PC-9 (cell line): ENCODE measurements around the gene GRM1. TPM values are rescaled to one million over a fixed set of nuclear protein-coding genes. Genes with fewer than 3 reads are reported as not detected.

Experiments
- BruUV-seq: library from RNA; stranded (reverse); fragments of 400-500 nt; replicated peaks from 2 replicates; lab custom pipeline; 2021; lab: Mats Ljungman, UMichigan
- CTCF ChIA-PET: fragments of 300-600 bp; sonication (Branson Sonifier 250); formaldehyde crosslinking; loops from one replicate; lab custom pipeline; 2022; ENCODE audit warnings: antibody characterized with exemption; lab: Charles Lee
- POLR2A ChIA-PET: fragments of 300-600 bp; sonication (Branson Sonifier 250); formaldehyde crosslinking; loops from one replicate; lab custom pipeline; 2022; ENCODE audit warnings: antibody characterized with exemption; ENCODE audit not compliant: unreplicated experiment; lab: Charles Lee
- DNase-seq, 2 experiments: peaks; one replicate each; pipeline versions ENCODE4 v3.0.0 to v3.0.0-alpha.2; 2015 to 2022; ENCODE audit warnings: mixed read lengths in 1 of 2
- H2AFZ ChIP-seq: fragments of 200-600 bp; sonication (generic); 2 replicates; pipeline ENCODE4 v1.8.1; 2017; ENCODE audit warnings: antibody characterized with exemption
- H3F3A ChIP-seq: fragments of 200-600 bp; sonication (generic); 2 replicates; pipeline ENCODE4 v1.8.1; 2017; ENCODE audit warnings: antibody characterized with exemption, mild to moderate bottlenecking, low read depth; ENCODE audit not compliant: insufficient read depth
- H3K27ac ChIP-seq: fragments of 200-600 bp; sonication (generic); 2 replicates; pipeline ENCODE4 v1.6.1; 2016; ENCODE audit warnings: mixed run types
- H3K27me3 ChIP-seq: fragments of 200-600 bp; sonication (generic); 2 replicates; pipeline ENCODE4 v1.6.1; 2016; ENCODE audit warnings: low read depth, mixed run types; ENCODE audit not compliant: insufficient read depth
- H3K36me3 ChIP-seq: fragments of 200-600 bp; sonication (generic); 2 replicates; pipeline ENCODE4 v1.6.1; 2016; ENCODE audit warnings: low read depth, mixed run types
- H3K4me1 ChIP-seq: fragments of 200-600 bp; sonication (generic); replicated peaks from 2 replicates; pipeline ENCODE4 v1.6.1; 2016; ENCODE audit warnings: mixed run types; ENCODE audit not compliant: insufficient read depth
- H3K4me2 ChIP-seq: fragments of 200-600 bp; sonication (generic); 2 replicates; pipeline ENCODE4 v1.6.1; 2017; ENCODE audit warnings: mixed run types
- H3K4me3 ChIP-seq: fragments of 200-600 bp; sonication (generic); 2 replicates; pipeline ENCODE4 v1.6.1; 2016; ENCODE audit warnings: mixed run types
- H3K79me2 ChIP-seq: fragments of 200-600 bp; sonication (generic); 2 replicates; pipeline ENCODE4 v1.6.1; 2017; ENCODE audit warnings: low read depth, mixed run types
- H3K9me2 ChIP-seq: fragments of 200-600 bp; sonication (generic); 2 replicates; pipeline ENCODE4 v1.8.1; 2017; ENCODE audit warnings: mild to moderate bottlenecking; ENCODE audit not compliant: insufficient read depth
- H3K9me3 ChIP-seq: fragments of 200-600 bp; sonication (generic); 2 replicates; pipeline ENCODE4 v1.8.1; 2016; ENCODE audit warnings: low read depth; ENCODE audit not compliant: insufficient read depth
- H4K20me1 ChIP-seq: fragments of 200-600 bp; sonication (generic); 2 replicates; pipeline ENCODE4 v1.8.1; 2017; ENCODE audit not compliant: insufficient read depth
- EZH2 ChIP-seq: fragments of 200-600 bp; sonication (generic); IDR thresholded peaks from 2 replicates; pipeline ENCODE4 v1.8.0; 2017; ENCODE audit warnings: antibody characterized with exemption, low read depth
- intact Hi-C: fragments of 100-400 bp; cut with micrococcal nuclease; formaldehyde crosslinking; loops from one replicate; pipeline ENCODE4 v1.10.0; 2022; ENCODE audit not compliant: unreplicated experiment
- total RNA-seq: library from RNA; stranded (reverse); gene quantifications from 2 replicates; pipeline ENCODE4 v1.2.3, GENCODE V29; 2021
- TF ChIP-seq, protein P1 (sequence below): fragments of 200-600 bp; sonication (generic); conservative IDR thresholded peaks from 2 replicates; pipeline ENCODE4 v1.6.1; 2017; ENCODE audit warnings: mixed run types, antibody characterized with exemption, mild to moderate bottlenecking, moderate library complexity

GRM1 gene
- total RNA-seq, 1 experiment from 2014 or later, result 0.26 TPM

DNA sequence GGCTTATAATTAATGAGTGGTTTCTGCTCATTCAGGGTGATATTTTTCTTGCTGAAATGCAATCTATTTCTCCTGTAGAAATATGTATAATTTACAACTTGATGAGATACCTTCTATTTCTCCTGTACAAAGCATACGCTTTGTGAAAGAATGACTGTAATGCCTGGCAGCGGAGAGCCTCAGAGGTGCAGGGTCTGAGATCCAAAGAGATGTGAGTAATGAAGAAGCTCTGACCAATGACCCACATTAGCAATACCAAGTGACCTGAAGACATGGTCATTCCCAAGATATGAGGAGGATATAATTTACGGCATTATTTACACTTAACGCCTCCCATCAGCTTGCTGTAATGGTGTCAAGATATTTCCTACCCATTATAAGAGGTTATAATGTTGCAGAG lies 416.4 kb downstream of the GRM1 start:
- no peak for DNase-seq
- POLR2A ChIA-PET, result no interaction called here
- Histone ChIP-seq H2AFZ (no peak overlapping the region), H3K4me3 (no peak overlapping the region), H3F3A (no peaks in the 10 kb centered on the region), H3K27ac (no peak overlapping the region), H3K4me2 (no peak overlapping the region), H4K20me1 (no peaks in the 10 kb centered on the region), H3K27me3 (no peaks in the 10 kb centered on the region; the same call in 1 of the 2 replicates), H3K9me3 (no peaks in the 10 kb centered on the region), H3K36me3 (no peaks in the 10 kb centered on the region), H3K79me2 (no peaks in the 10 kb centered on the region), H3K4me1 (no peaks in the 10 kb centered on the region), H3K9me2 (no peaks in the 10 kb centered on the region; the same call in 1 of the 2 replicates)
- CTCF ChIA-PET, result no interaction called here
- intact Hi-C loops, result no loop called here
- no TSS peak for BruUV-seq
- TF ChIP-seq, protein P1, sequence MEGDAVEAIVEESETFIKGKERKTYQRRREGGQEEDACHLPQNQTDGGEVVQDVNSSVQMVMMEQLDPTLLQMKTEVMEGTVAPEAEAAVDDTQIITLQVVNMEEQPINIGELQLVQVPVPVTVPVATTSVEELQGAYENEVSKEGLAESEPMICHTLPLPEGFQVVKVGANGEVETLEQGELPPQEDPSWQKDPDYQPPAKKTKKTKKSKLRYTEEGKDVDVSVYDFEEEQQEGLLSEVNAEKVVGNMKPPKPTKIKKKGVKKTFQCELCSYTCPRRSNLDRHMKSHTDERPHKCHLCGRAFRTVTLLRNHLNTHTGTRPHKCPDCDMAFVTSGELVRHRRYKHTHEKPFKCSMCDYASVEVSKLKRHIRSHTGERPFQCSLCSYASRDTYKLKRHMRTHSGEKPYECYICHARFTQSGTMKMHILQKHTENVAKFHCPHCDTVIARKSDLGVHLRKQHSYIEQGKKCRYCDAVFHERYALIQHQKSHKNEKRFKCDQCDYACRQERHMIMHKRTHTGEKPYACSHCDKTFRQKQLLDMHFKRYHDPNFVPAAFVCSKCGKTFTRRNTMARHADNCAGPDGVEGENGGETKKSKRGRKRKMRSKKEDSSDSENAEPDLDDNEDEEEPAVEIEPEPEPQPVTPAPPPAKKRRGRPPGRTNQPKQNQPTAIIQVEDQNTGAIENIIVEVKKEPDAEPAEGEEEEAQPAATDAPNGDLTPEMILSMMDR, result no peak
- no peak for TF ChIP-seq EZH2

GRCh38 chr6:146456886-146457285 lies 428.0 kb downstream of the GRM1 start:
- no peaks in the 10 kb centered on the region; the same call in none of the 2 replicates for H3K27me3 ChIP-seq
- no TSS peak for BruUV-seq
- TF ChIP-seq, protein P1, result no peak
- TF ChIP-seq EZH2, result no peak
- H3K4me1 ChIP-seq, result no peaks in the 10 kb centered on the region
- no peaks in the 10 kb centered on the region for H3F3A ChIP-seq
- no peaks in the 10 kb centered on the region for H3K79me2 ChIP-seq
- no peaks in the 10 kb centered on the region for H3K9me3 ChIP-seq
- CTCF ChIA-PET, result no interaction called here
- POLR2A ChIA-PET, result no interaction called here
- no peak overlapping the region for H3K4me2 ChIP-seq
- no peak overlapping the region for H2AFZ ChIP-seq
- DNase-seq, result no peak
- no peak overlapping the region for H3K4me3 ChIP-seq
- H3K9me2 ChIP-seq, result no peaks in the 10 kb centered on the region
- no peak overlapping the region for H3K27ac ChIP-seq
- no peaks in the 10 kb centered on the region for H3K36me3 ChIP-seq
- H4K20me1 ChIP-seq, result no peaks in the 10 kb centered on the region
- intact Hi-C loops, result no loop called here

- no peak overlapping the region for H3K4me3 ChIP-seq
- ChIA-PET CTCF (no interaction called here), POLR2A (no interaction called here)
- intact Hi-C loops, result no loop called here
- no peak overlapping the region for H3K4me2 ChIP-seq
- H3K9me3 ChIP-seq, result no peaks in the 10 kb centered on the region
- no peak for DNase-seq
- no peak overlapping the region for H2AFZ ChIP-seq
- H4K20me1 ChIP-seq, result no peaks in the 10 kb centered on the region
- no peaks in the 10 kb centered on the region for H3K9me2 ChIP-seq
- no peaks in the 10 kb centered on the region for H3F3A ChIP-seq
- H3K79me2 ChIP-seq, result no peaks in the 10 kb centered on the region
- no peaks in the 10 kb centered on the region for H3K27me3 ChIP-seq
- no peaks in the 10 kb centered on the region for H3K36me3 ChIP-seq
- TF ChIP-seq EZH2, result no peak
- TF ChIP-seq, protein P1, result no peak
- no TSS peak for BruUV-seq
- no peak overlapping the region for H3K27ac ChIP-seq
- H3K4me1 ChIP-seq, result no peaks in the 10 kb centered on the region
Measured at GRCh38 chr6:146460941-146461340, 432.1 kb downstream of the GRM1 start.
